NK-92 (cell line): Measurements from ENCODE around the gene DCTPP1.

ENCODE experiments used
- DNase-seq: peaks from one replicate; lab custom pipeline; 2025; ENCODE audit not compliant: unreplicated experiment; lab: John Stamatoyannopoulos, UW

DCTPP1 gene

GRCh38 chr16:30447512-30448226 lies 17.8 kb upstream of the DCTPP1 start:
- DNase-seq: no peak

GRCh38 chr16:30446203-30446595 lies 16.4 kb upstream of the DCTPP1 start:
- no peak for DNase-seq

GRCh38 chr16:30445408-30446202 lies 15.8 kb upstream of the DCTPP1 start, which contains the start of gene SEPHS2:
SEPHS2 (minus strand) TSS chr16:30445874; CDS start chr16:30445727, 147 bp downstream.
- peak; percentile 59 for DNase-seq

GRCh38 chr16:30445149-30445407 lies 15.2 kb upstream of the DCTPP1 start:
- DNase-seq: no peak

- no peak for DNase-seq
Measured at GRCh38 chr16:30444231-30445148, 14.7 kb upstream of the DCTPP1 start.

DNA sequence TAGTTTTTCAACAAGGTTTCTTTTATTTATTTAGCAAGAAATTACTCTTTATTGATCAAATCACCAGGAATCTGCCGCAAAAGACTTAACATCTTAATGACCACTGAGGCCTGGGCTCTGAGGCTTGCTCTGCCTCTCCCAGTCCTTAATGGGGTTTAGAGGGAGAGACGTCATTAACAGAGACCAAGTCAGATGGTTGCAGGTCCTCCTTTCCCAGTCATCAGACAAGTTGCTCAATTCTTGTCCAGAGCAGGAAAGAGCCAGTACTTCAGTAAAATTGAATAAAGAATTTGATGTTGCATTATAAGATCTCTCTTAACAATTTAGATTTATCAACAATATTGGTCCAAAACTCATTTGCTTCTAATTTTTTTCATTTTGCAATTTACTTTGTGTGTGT lies 13.8 kb upstream of the DCTPP1 start:
- DNase-seq: no peak

DNA sequence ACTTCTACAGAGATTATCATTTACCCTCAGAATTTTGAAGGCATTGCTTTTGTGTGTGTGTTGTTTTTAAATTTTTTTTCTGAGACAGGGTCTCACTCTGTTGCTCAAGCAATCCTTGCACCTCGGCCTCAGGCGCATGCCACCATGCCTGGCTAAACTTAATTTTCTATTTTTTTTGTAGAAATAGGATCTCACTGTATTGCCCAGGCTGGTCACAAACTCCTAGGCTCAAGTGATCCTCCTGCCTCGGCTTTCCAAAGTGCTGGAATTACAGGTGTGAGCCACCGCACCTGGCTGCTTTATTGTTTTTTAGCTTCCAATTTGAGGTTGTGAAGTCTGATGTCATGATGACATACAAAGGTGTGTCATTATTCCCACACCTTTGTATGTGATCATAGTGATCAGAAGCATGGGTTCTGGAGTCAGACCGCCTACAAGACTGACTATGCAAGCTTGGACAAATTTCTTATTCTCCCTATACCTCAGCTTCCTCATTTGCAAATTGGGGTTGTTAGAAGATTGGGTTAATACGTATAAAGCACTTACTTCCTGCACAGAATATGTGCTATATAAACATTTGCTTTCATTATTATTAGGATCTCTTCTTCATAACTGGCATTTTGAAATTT lies 10.0 kb upstream of the DCTPP1 start:
- no peak for DNase-seq

DNA sequence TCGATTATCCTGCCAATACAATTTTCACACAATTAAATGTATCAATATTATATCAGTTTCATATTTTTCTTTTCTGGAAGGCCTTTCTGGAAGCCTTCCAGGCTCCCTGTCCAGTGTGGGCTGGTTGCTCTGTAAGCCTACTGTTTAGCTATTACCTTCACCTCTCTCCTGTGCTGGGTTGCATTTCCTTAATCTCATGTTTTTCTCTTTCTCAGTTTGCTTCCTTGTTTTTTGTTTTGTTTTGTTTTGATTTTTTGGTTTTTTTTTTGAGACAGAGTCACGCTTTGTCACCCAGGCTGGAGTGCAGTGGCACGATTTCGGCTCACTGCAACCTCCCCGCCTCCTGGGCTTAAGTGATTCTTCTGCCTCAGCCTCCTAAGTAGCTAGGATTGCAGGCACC lies 9.0 kb upstream of the DCTPP1 start:
- DNase-seq: no peak

GRCh38 chr16:30437511-30438046 lies 7.7 kb upstream of the DCTPP1 start:
- DNase-seq: no peak

- DNase-seq: no peak
Measured at GRCh38 chr16:30434852-30435251, 5.0 kb upstream of the DCTPP1 start.

- no peak for DNase-seq
Measured at GRCh38 chr16:30430428-30430970, 669 bp upstream of the DCTPP1 start.

- DNase-seq: no peak
Measured at GRCh38 chr16:30429418-30429677, 482 bp downstream of the DCTPP1 start.

DNA sequence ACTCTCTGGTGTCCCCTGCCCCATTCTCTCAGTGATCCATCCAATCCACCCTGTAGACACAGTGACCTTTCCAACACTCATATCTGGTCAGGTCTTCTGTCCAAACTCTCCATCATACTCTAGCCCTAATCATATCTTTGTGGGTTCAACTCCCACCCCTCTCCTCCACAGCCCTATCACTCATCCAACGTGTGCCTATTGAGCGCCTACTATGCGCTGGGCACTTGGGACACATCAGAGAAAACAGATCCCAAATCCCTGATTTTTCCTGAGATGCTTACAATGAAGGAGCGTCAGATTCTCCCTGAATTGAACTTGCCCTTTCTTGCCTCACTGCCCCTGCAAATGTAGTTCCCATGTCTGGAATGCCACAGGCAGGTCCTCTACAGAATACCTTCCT lies 1.8 kb downstream of the DCTPP1 start:
- DNase-seq: no peak

DNA sequence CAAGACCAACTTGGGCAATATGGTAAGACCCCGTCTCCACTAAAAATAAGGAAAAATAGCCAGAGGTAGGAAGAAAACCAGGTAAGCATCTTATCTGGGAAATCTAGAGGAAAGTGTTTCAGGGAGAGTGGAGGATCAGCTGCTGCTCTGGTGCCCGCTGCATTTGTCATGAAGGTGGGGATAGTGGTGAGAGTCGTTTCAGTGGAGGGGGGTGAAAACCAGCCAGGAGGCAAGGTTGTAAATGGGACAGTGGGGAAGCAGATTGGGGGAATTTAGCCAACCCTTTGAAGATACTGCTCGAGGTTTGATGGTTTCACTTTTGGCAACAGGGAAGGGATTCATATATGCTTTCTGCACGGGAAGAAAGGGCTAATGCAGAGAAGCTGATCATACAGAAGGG lies 8.8 kb downstream of the DCTPP1 start:
- no peak for DNase-seq

- DNase-seq: no peak
Measured at GRCh38 chr16:30418350-30419181, 11.3 kb downstream of the DCTPP1 start.

- DNase-seq: no peak
Measured at GRCh38 chr16:30417529-30418349, 12.1 kb downstream of the DCTPP1 start.

DNA sequence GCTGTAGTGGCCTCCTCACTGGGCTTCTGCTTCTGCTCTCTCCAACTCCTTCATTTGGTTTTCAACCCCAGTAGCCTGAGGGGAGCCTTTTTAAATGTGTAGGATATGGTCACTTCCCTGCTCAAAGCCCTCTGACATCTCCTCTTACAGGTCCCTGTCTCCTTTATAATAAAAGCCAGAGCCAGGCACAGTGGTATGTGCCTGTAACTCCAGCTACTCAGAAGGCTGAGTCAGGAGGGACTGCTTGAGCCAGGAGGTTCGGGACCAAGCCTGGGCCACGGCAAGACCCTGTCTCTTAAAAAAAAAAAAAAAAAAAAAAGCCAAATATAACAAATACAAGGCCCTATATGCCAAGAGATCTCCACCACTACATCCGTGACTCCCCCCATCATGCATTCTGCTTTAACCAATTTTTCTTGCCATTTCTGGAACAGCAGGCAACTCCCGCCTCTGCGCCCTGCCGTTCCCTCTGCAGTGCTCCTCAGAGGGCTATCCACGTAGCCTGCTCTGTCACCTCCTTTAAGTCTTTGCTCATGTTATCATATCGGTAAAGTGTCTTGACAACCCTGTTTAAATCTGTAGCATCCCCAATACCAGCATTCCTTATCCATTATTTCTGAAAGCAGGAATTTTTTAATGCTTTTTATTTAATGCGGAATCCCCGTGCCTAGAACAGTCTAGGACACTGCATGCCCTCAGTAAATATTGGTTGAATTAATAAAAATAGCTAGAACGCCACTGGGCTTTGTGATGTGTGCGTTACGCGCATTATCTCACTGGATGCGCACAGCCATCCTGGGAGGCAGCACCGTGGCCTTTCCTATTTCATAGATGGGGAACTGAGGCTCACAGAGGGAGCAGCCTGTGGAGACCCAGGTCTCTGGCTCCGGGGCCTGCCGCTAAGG lies 13.0 kb downstream of the DCTPP1 start:
- DNase-seq: no peak

- DNase-seq: no peak
Measured at GRCh38 chr16:30416047-30416603, 13.7 kb downstream of the DCTPP1 start.
